ENCODE measurements around the gene VPS50. TPM values are rescaled to one million over a fixed set of nuclear protein-coding genes. Genes with fewer than 3 reads are reported as not detected.

Gene VPS50
- total RNA-seq, 1 experiment from 2014 or later, result 15.2 TPM

DNA sequence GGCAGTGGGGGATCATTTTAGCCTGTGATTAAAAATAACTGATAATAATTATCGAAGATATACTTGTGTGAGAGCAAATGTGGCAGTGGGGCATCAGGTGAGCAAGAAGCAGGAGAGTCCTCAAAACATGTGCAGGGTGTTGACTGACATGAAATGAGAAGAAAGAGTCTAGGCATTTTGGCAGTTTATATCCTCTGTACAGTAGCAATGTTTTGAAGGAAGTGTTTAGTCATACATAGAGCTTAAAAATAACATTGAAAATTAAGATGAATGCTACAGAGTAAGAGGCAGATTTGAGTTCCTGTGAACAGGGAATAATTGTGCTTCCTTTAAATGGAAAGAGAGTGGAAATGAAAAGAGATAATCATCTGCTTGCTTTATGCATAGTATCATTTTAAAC, 47.4 kb downstream of the VPS50 start:
- TF ChIP-seq, protein P1, sequence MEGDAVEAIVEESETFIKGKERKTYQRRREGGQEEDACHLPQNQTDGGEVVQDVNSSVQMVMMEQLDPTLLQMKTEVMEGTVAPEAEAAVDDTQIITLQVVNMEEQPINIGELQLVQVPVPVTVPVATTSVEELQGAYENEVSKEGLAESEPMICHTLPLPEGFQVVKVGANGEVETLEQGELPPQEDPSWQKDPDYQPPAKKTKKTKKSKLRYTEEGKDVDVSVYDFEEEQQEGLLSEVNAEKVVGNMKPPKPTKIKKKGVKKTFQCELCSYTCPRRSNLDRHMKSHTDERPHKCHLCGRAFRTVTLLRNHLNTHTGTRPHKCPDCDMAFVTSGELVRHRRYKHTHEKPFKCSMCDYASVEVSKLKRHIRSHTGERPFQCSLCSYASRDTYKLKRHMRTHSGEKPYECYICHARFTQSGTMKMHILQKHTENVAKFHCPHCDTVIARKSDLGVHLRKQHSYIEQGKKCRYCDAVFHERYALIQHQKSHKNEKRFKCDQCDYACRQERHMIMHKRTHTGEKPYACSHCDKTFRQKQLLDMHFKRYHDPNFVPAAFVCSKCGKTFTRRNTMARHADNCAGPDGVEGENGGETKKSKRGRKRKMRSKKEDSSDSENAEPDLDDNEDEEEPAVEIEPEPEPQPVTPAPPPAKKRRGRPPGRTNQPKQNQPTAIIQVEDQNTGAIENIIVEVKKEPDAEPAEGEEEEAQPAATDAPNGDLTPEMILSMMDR (IDR thresholded peaks at IDR 0.05; ENCODE audit: unreplicated experiment), result no peak
- H3K4me1 Mint-ChIP-seq (ENCODE audit: insufficient read depth, unreplicated experiment), result peaks cover 6% of the 10 kb centered on the region
- POLR2A ChIA-PET, result no interaction called here
- no peak overlapping the region for H3K27ac Mint-ChIP-seq (ENCODE audit: low read depth, unreplicated experiment)
- no peak for DNase-seq (ENCODE audit: unreplicated experiment)
- H3K4me3 Mint-ChIP-seq (ENCODE audit: unreplicated experiment), result no peak overlapping the region
- H3K27me3 Mint-ChIP-seq (ENCODE audit: insufficient read depth, unreplicated experiment), result no peaks in the 10 kb centered on the region
- peaks cover 22% of the 10 kb centered on the region for H3K36me3 Mint-ChIP-seq (ENCODE audit: insufficient read depth, unreplicated experiment)
- CTCF ChIA-PET, result interaction anchor here (0.6 to 1.1 kb wide), 2 partner anchors 13 to 47 kb away, joined by 3 to 4 read pairs; partner anchors contain the start of gene VPS50
- no peaks in the 10 kb centered on the region for H3K9me3 Mint-ChIP-seq (ENCODE audit: unreplicated experiment)
- intact Hi-C loops (cut with micrococcal nuclease), result no loop called here
- BruUV-seq (replicated peaks), result no TSS peak

- TF ChIP-seq, protein P1 (IDR thresholded peaks at IDR 0.05; ENCODE audit: unreplicated experiment), result no peak
- Mint-ChIP-seq H3K36me3 (ENCODE audit: insufficient read depth, unreplicated experiment) (peaks cover 9% of the 10 kb centered on the region), H3K27ac (ENCODE audit: low read depth, unreplicated experiment) (no peak overlapping the region), H3K9me3 (ENCODE audit: unreplicated experiment) (no peaks in the 10 kb centered on the region), H3K4me1 (ENCODE audit: insufficient read depth, unreplicated experiment) (no peaks in the 10 kb centered on the region), H3K27me3 (ENCODE audit: insufficient read depth, unreplicated experiment) (no peaks in the 10 kb centered on the region), H3K4me3 (ENCODE audit: unreplicated experiment) (no peak overlapping the region)
- intact Hi-C loops (cut with micrococcal nuclease), result no loop called here
- DNase-seq (ENCODE audit: unreplicated experiment), result no peak
- CTCF ChIA-PET, result interaction anchor here (0.6 kb wide), 1 partner anchor 191 kb away, joined by 3 read pairs; no protein-coding TSS in a partner anchor
- BruUV-seq (replicated peaks), result no TSS peak
- POLR2A ChIA-PET, result no interaction called here
These were observed 52.7 kb downstream of the VPS50 start for GRCh38 chr7:93284908-93285307.

DNA sequence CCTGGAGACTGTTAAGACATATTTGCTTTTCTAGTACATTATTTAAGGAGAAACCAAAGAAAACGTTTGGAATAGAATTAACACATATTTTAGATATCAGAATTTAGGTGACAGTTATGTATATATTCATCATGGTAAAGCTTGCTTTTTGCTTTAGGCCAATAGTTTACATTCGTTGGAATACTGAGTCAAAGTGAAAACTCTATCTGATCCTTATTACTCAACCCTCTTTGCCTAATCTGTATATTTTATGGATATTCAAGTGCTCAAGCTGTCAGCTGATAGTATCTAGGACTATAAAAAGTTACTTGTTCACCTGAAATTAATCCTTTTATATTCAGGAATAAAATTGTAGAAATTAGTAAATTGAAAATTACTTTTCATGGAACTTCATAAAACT, 61.1 kb downstream of the VPS50 start:
- intact Hi-C loops (cut with micrococcal nuclease), result no loop called here
- no TSS peak for BruUV-seq (replicated peaks)
- Mint-ChIP-seq H3K27ac (ENCODE audit: low read depth, unreplicated experiment) (no peak overlapping the region), H3K4me3 (ENCODE audit: unreplicated experiment) (no peak overlapping the region), H3K36me3 (ENCODE audit: insufficient read depth, unreplicated experiment) (no peaks in the 10 kb centered on the region), H3K4me1 (ENCODE audit: insufficient read depth, unreplicated experiment) (no peaks in the 10 kb centered on the region), H3K9me3 (ENCODE audit: unreplicated experiment) (no peaks in the 10 kb centered on the region), H3K27me3 (ENCODE audit: insufficient read depth, unreplicated experiment) (no peaks in the 10 kb centered on the region)
- POLR2A ChIA-PET, result no interaction called here
- DNase-seq (ENCODE audit: unreplicated experiment), result no peak
- CTCF ChIA-PET, result no interaction called here
- TF ChIP-seq, protein P1 (IDR thresholded peaks at IDR 0.05; ENCODE audit: unreplicated experiment), result no peak

GRCh38 chr7:93298206-93298605, 66.0 kb downstream of the VPS50 start:
- no peak overlapping the region for H3K4me3 Mint-ChIP-seq (ENCODE audit: unreplicated experiment)
- no peaks in the 10 kb centered on the region for H3K27me3 Mint-ChIP-seq (ENCODE audit: insufficient read depth, unreplicated experiment)
- BruUV-seq (replicated peaks), result no TSS peak
- POLR2A ChIA-PET, result no interaction called here
- H3K36me3 Mint-ChIP-seq (ENCODE audit: insufficient read depth, unreplicated experiment), result no peaks in the 10 kb centered on the region
- intact Hi-C loops (cut with micrococcal nuclease), result no loop called here
- DNase-seq (ENCODE audit: unreplicated experiment), result no peak
- H3K9me3 Mint-ChIP-seq (ENCODE audit: unreplicated experiment), result no peaks in the 10 kb centered on the region
- H3K27ac Mint-ChIP-seq (ENCODE audit: low read depth, unreplicated experiment), result no peak overlapping the region
- TF ChIP-seq, protein P1 (IDR thresholded peaks at IDR 0.05; ENCODE audit: unreplicated experiment), result no peak
- no peaks in the 10 kb centered on the region for H3K4me1 Mint-ChIP-seq (ENCODE audit: insufficient read depth, unreplicated experiment)
- CTCF ChIA-PET, result no interaction called here

Measured in MCF 10A (cell line).